SU-DHL-6 (cell line): ENCODE results near the gene TGFB2.

Source experiments
- H2AFZ ChIP-seq: fragments of 200-600 bp; sonication (generic); 2 replicates; pipeline ENCODE4 v1.6.1; 2014; ENCODE audit warnings: low read depth, mild to moderate bottlenecking, moderate library complexity, mixed read lengths, antibody characterized with exemption, low read length; ENCODE audit not compliant: severe bottlenecking
- H3F3A ChIP-seq: fragments of 200-600 bp; shearing (Covaris generic); 2 replicates; pipeline ENCODE4 v1.6.0; 2016; ENCODE audit warnings: antibody characterized with exemption, mild to moderate bottlenecking; ENCODE audit not compliant: insufficient read depth
- H3K27ac ChIP-seq: fragments of 200-600 bp; sonication (generic); 2 replicates; pipeline ENCODE4 v1.5.1; 2016; ENCODE audit warnings: low read depth, mild to moderate bottlenecking, low read length, moderate library complexity, mixed read lengths
- H3K27me3 ChIP-seq: fragments of 200-600 bp; sonication (generic), shearing (Covaris generic); 2 replicates; pipeline ENCODE4 v1.6.0; 2014; ENCODE audit warnings: mild to moderate bottlenecking, low read length
- H3K36me3 ChIP-seq: fragments of 200-600 bp; sonication (generic); 2 replicates; pipeline ENCODE4 v1.6.1; 2014; ENCODE audit warnings: mild to moderate bottlenecking, low read length, mixed read lengths
- H3K4me2 ChIP-seq: fragments of 300-600, 200-600 bp; shearing (Covaris generic), sonication (generic); 2 replicates; pipeline ENCODE4 v1.6.0; 2014; ENCODE audit warnings: low read length, low read depth, mild to moderate bottlenecking; ENCODE audit not compliant: poor library complexity, severe bottlenecking
- H3K4me3 ChIP-seq: fragments of 200-600 bp; sonication (generic); 2 replicates; pipeline ENCODE4 v1.5.1; 2014; ENCODE audit warnings: antibody characterized with exemption, low read length, mild to moderate bottlenecking, mixed read lengths; ENCODE audit not compliant: insufficient read depth, poor library complexity, severe bottlenecking
- H3K79me2 ChIP-seq: fragments of 200-600 bp; sonication (generic); 2 replicates; pipeline ENCODE4 v1.6.1; 2014; ENCODE audit warnings: mild to moderate bottlenecking, low read length, moderate library complexity; ENCODE audit not compliant: insufficient read depth
- H3K9ac ChIP-seq: fragments of 200-600 bp; sonication (generic); 2 replicates; pipeline ENCODE4 v1.7.0; 2014; ENCODE audit warnings: mild to moderate bottlenecking, low read length
- H3K9me2 ChIP-seq: fragments of 200-600 bp; sonication (generic); replicated peaks from 2 replicates; pipeline ENCODE4 v1.6.1; 2014; ENCODE audit warnings: low read length; ENCODE audit not compliant: insufficient read depth
- H3K9me3 ChIP-seq: fragments of 200-600 bp; sonication (generic); 2 replicates; pipeline ENCODE4 v1.6.1; 2014; ENCODE audit warnings: low read length, mixed read lengths; ENCODE audit not compliant: insufficient read depth
- H4K20me1 ChIP-seq: fragments of 200-600 bp; sonication (generic); 2 replicates; pipeline ENCODE4 v1.6.1; 2014; ENCODE audit warnings: low read depth, mild to moderate bottlenecking, antibody characterized with exemption, low read length, moderate library complexity, mixed read lengths
- CTCF ChIP-seq: fragments of 200-600 bp; sonication (generic); IDR thresholded peaks from one replicate; pipeline ENCODE4 v1.5.1; 2017; ENCODE audit warnings: antibody characterized with exemption, mild to moderate bottlenecking, low read length, moderate library complexity; ENCODE audit not compliant: insufficient read depth, poor library complexity, severe bottlenecking
- EZH2phosphoT487 ChIP-seq: fragments of 200-600 bp; sonication (generic), shearing (Covaris generic); conservative IDR thresholded peaks from 2 replicates; pipeline ENCODE4 v1.6.1; 2018; ENCODE audit warnings: mild to moderate bottlenecking, antibody characterized with exemption, low read length, moderate library complexity, mixed read lengths

The TGFB2 gene

GRCh38 chr1:218414060-218414728, 69.1 kb downstream of the TGFB2 start:
- H3K79me2 ChIP-seq = no peaks in the 10 kb centered on the region
- H2AFZ ChIP-seq = no peak overlapping the region
- no peaks in the 10 kb centered on the region for H3K27me3 ChIP-seq
- no peak overlapping the region for H3K4me2 ChIP-seq
- H4K20me1 ChIP-seq = no peaks in the 10 kb centered on the region
- H3K36me3 ChIP-seq = no peaks in the 10 kb centered on the region
- no peaks in the 10 kb centered on the region for H3F3A ChIP-seq
- H3K4me3 ChIP-seq = no peak overlapping the region
- H3K27ac ChIP-seq = no peak overlapping the region
- TF ChIP-seq EZH2phosphoT487 = no peak
- no peak for TF ChIP-seq CTCF
- no peaks in the 10 kb centered on the region for H3K9me2 ChIP-seq
- H3K9ac ChIP-seq = no peak overlapping the region
- H3K9me3 ChIP-seq = no peaks in the 10 kb centered on the region

GRCh38 chr1:218415726-218416125, 70.6 kb downstream of the TGFB2 start:
- no peaks in the 10 kb centered on the region for H3K9me3 ChIP-seq
- TF ChIP-seq CTCF (no peak), EZH2phosphoT487 (no peak)
- H3K27ac ChIP-seq = no peak overlapping the region
- H3K4me2 ChIP-seq = no peak overlapping the region
- H3K9me2 ChIP-seq = no peaks in the 10 kb centered on the region
- no peak overlapping the region for H3K4me3 ChIP-seq
- no peaks in the 10 kb centered on the region for H3K27me3 ChIP-seq
- no peaks in the 10 kb centered on the region for H4K20me1 ChIP-seq
- H3K9ac ChIP-seq = no peak overlapping the region
- H3K36me3 ChIP-seq = no peaks in the 10 kb centered on the region
- H3F3A ChIP-seq = no peaks in the 10 kb centered on the region
- H3K79me2 ChIP-seq = no peaks in the 10 kb centered on the region
- H2AFZ ChIP-seq = no peak overlapping the region

GRCh38 chr1:218421531-218421930, 76.4 kb downstream of the TGFB2 start:
- Histone ChIP-seq H3F3A (no peaks in the 10 kb centered on the region), H3K9ac (no peak overlapping the region), H2AFZ (no peak overlapping the region), H3K79me2 (no peaks in the 10 kb centered on the region), H3K9me2 (no peaks in the 10 kb centered on the region), H3K4me2 (no peak overlapping the region), H4K20me1 (no peaks in the 10 kb centered on the region), H3K4me3 (no peak overlapping the region), H3K27me3 (no peaks in the 10 kb centered on the region), H3K27ac (no peak overlapping the region), H3K36me3 (no peaks in the 10 kb centered on the region), H3K9me3 (no peaks in the 10 kb centered on the region)
- TF ChIP-seq CTCF (no peak), EZH2phosphoT487 (no peak)
